Nephron progenitor cell (in vitro differentiated cells): Measurements from ENCODE around the gene GFAP.

Source experiments
- DNase-seq: peaks from one replicate; pipeline ENCODE4 v3.0.0; 2021
- H3K27ac Mint-ChIP-seq: 2 replicates; pipeline ENCODE4 v1.8.0; 2021; ENCODE audit warnings: mild to moderate bottlenecking, moderate library complexity, mixed read lengths
- H3K27me3 Mint-ChIP-seq: 2 replicates; pipeline ENCODE4 v1.8.0; 2021; ENCODE audit warnings: mild to moderate bottlenecking, low read depth, mixed read lengths; ENCODE audit not compliant: poor library complexity
- H3K36me3 Mint-ChIP-seq: 2 replicates; pipeline ENCODE4 v1.8.0; 2021; ENCODE audit warnings: low read depth, mixed read lengths
- H3K4me1 Mint-ChIP-seq: 2 replicates; pipeline ENCODE4 v1.8.0; 2021; ENCODE audit warnings: mixed read lengths
- H3K4me3 Mint-ChIP-seq: 2 replicates; pipeline ENCODE4 v1.8.0; 2021; ENCODE audit warnings: mild to moderate bottlenecking, moderate library complexity, mixed read lengths
- H3K9me3 Mint-ChIP-seq: 2 replicates; pipeline ENCODE4 v1.8.0; 2021; ENCODE audit warnings: mild to moderate bottlenecking, moderate library complexity, mixed read lengths
- TF ChIP-seq, protein P1 (sequence below): fragments of 200-600 bp; sonication (generic); IDR thresholded peaks from 2 replicates; pipeline ENCODE4 v1.5.0; 2021; ENCODE audit warnings: antibody characterized with exemption

GFAP gene

GRCh38 chr17:44875761-44876160 is 39.5 kb downstream of the GFAP start:
- TF ChIP-seq, protein P1, sequence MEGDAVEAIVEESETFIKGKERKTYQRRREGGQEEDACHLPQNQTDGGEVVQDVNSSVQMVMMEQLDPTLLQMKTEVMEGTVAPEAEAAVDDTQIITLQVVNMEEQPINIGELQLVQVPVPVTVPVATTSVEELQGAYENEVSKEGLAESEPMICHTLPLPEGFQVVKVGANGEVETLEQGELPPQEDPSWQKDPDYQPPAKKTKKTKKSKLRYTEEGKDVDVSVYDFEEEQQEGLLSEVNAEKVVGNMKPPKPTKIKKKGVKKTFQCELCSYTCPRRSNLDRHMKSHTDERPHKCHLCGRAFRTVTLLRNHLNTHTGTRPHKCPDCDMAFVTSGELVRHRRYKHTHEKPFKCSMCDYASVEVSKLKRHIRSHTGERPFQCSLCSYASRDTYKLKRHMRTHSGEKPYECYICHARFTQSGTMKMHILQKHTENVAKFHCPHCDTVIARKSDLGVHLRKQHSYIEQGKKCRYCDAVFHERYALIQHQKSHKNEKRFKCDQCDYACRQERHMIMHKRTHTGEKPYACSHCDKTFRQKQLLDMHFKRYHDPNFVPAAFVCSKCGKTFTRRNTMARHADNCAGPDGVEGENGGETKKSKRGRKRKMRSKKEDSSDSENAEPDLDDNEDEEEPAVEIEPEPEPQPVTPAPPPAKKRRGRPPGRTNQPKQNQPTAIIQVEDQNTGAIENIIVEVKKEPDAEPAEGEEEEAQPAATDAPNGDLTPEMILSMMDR = no peak
- H3K27me3 Mint-ChIP-seq = no peaks in the 10 kb centered on the region
- no peaks in the 10 kb centered on the region for H3K4me1 Mint-ChIP-seq
- H3K4me3 Mint-ChIP-seq = no peak overlapping the region
- H3K36me3 Mint-ChIP-seq = peaks cover 52% of the 10 kb centered on the region
- H3K27ac Mint-ChIP-seq = peak overlapping the region; percentile 52
- no peak for DNase-seq
- H3K9me3 Mint-ChIP-seq = no peaks in the 10 kb centered on the region

DNA sequence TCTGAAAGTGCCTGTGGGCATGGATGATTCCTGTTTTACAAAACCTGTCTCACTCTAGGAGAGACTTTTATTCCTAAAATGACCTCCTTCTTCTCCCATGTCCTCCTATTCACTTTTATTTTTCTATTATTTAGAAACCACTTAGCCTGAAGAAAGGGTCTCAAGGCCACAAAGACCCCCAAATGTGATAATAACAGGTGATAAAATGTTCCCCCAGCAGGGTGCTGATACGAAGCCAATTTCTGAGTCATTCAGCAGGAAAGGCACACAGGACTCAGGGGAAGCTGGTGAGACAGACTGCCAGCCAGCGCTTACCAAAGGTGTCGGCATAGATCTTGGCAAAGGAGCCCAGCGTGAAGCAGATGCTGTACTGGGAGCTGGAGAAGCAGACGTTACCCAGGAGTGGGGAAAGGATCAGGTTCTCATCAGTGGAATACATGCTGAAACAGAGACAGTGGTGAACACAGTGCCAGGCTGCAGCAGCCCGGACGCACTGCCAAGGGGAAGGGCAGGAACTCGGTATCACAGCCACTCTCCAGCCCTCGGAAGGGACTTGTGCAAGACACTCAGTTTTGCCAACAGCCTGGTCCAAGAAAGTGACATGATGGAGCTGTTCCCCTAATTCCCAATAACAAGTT is 43.0 kb downstream of the GFAP start:
- Mint-ChIP-seq H3K36me3 (peaks cover 53% of the 10 kb centered on the region), H3K27me3 (no peaks in the 10 kb centered on the region), H3K4me3 (no peak overlapping the region), H3K27ac (no peak overlapping the region), H3K4me1 (no peaks in the 10 kb centered on the region), H3K9me3 (no peaks in the 10 kb centered on the region)
- TF ChIP-seq, protein P1 = no peak
- no peak for DNase-seq

DNA sequence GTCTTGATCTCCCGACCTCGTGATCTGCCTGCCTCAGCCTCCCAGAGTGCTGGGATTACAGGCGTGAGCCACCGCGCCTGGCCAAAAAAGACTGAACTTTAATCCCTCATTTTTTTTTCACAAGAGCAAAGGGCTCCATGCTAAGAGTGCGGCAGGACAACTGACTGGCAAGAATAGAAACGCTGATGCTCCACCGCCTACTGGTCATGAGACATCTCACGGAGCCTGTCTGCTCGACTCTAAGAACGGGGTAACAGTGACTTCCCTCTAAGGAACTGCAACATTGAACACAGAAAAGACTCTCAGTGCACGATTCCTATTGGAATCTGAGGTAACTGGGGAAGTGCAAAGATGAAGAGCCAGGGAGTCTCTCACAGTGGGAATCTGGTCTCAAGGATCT is 43.7 kb downstream of the GFAP start:
- no peaks in the 10 kb centered on the region for H3K4me1 Mint-ChIP-seq
- no peak for DNase-seq
- H3K27me3 Mint-ChIP-seq = no peaks in the 10 kb centered on the region
- H3K36me3 Mint-ChIP-seq = peaks cover 48% of the 10 kb centered on the region
- no peaks in the 10 kb centered on the region for H3K9me3 Mint-ChIP-seq
- H3K27ac Mint-ChIP-seq = no peak overlapping the region
- H3K4me3 Mint-ChIP-seq = no peak overlapping the region
- TF ChIP-seq, protein P1 = no peak

GRCh38 chr17:44867841-44868240 is 47.5 kb downstream of the GFAP start:
- Mint-ChIP-seq H3K27me3 (no peaks in the 10 kb centered on the region), H3K36me3 (peaks cover 58% of the 10 kb centered on the region), H3K27ac (peak overlapping the region; percentile 71), H3K9me3 (no peaks in the 10 kb centered on the region), H3K4me1 (no peaks in the 10 kb centered on the region), H3K4me3 (no peak overlapping the region)
- TF ChIP-seq, protein P1 = no peak
- no peak for DNase-seq

GRCh38 chr17:44865931-44866330 is 49.4 kb downstream of the GFAP start:
- DNase-seq = no peak
- H3K27ac Mint-ChIP-seq = no peak overlapping the region
- TF ChIP-seq, protein P1 = no peak
- H3K36me3 Mint-ChIP-seq = peaks cover 56% of the 10 kb centered on the region
- H3K4me1 Mint-ChIP-seq = no peaks in the 10 kb centered on the region
- no peaks in the 10 kb centered on the region for H3K9me3 Mint-ChIP-seq
- H3K4me3 Mint-ChIP-seq = no peak overlapping the region
- H3K27me3 Mint-ChIP-seq = no peaks in the 10 kb centered on the region

GRCh38 chr17:44865231-44865660 is 50.1 kb downstream of the GFAP start:
- Mint-ChIP-seq H3K27me3 (no peaks in the 10 kb centered on the region), H3K27ac (no peak overlapping the region), H3K9me3 (no peaks in the 10 kb centered on the region), H3K4me3 (no peak overlapping the region), H3K4me1 (no peaks in the 10 kb centered on the region), H3K36me3 (peaks cover 60% of the 10 kb centered on the region)
- DNase-seq = peak; percentile 74
- TF ChIP-seq, protein P1 = peak; percentile 88
